HUES48 (cell line): ENCODE data around the gene PRELID1.

Experiments
- H3K27ac ChIP-seq: one replicate; pipeline ENCODE4 v1.7.0; 2013; ENCODE audit warnings: low read depth, low read length, inconsistent platforms
- H3K27me3 ChIP-seq: 2 replicates; pipeline ENCODE4 v1.6.1; 2013; ENCODE audit warnings: mild to moderate bottlenecking, low read length; ENCODE audit not compliant: control insufficient read depth, insufficient read depth
- H3K36me3 ChIP-seq: 2 replicates; pipeline ENCODE4 v1.6.1; 2013; ENCODE audit warnings: low read length; ENCODE audit not compliant: control insufficient read depth, insufficient read depth
- H3K4me1 ChIP-seq: 2 replicates; pipeline ENCODE4 v1.6.1; 2013; ENCODE audit warnings: mild to moderate bottlenecking, low read length; ENCODE audit not compliant: control insufficient read depth, insufficient read depth
- H3K4me3 ChIP-seq: 2 replicates; pipeline ENCODE4 v1.5.1; 2013; ENCODE audit warnings: mild to moderate bottlenecking, low read depth, low read length
- H3K9ac ChIP-seq: 2 replicates; pipeline ENCODE4 v1.6.1; 2013; ENCODE audit warnings: mild to moderate bottlenecking, low read depth, low read length, moderate library complexity
- H3K9me3 ChIP-seq: 2 replicates; pipeline ENCODE4 v1.6.1; 2013; ENCODE audit warnings: low read length; ENCODE audit not compliant: control insufficient read depth, insufficient read depth

The PRELID1 gene

GRCh38 chr5:177275883-177276282 is 27.7 kb upstream of the PRELID1 start:
- Histone ChIP-seq H3K4me3 (no peak overlapping the region), H3K36me3 (peaks cover 91% of the 10 kb centered on the region), H3K4me1 (no peaks in the 10 kb centered on the region), H3K9ac (no peak overlapping the region), H3K27me3 (no peaks in the 10 kb centered on the region), H3K27ac (no peak overlapping the region), H3K9me3 (no peaks in the 10 kb centered on the region)

- H3K4me1 ChIP-seq = no peaks in the 10 kb centered on the region
- peaks cover 91% of the 10 kb centered on the region for H3K36me3 ChIP-seq
- H3K4me3 ChIP-seq = no peak overlapping the region
- no peak overlapping the region for H3K27ac ChIP-seq
- H3K9ac ChIP-seq = no peak overlapping the region
- H3K9me3 ChIP-seq = no peaks in the 10 kb centered on the region
- no peaks in the 10 kb centered on the region for H3K27me3 ChIP-seq
These were observed 26.7 kb upstream of the PRELID1 start for GRCh38 chr5:177276886-177277285.

- Histone ChIP-seq H3K9me3 (no peaks in the 10 kb centered on the region), H3K9ac (no peak overlapping the region), H3K27ac (no peak overlapping the region), H3K4me3 (no peak overlapping the region), H3K36me3 (peaks cover 94% of the 10 kb centered on the region), H3K27me3 (no peaks in the 10 kb centered on the region), H3K4me1 (no peaks in the 10 kb centered on the region)
These were observed 15.4 kb upstream of the PRELID1 start for GRCh38 chr5:177288191-177288590.

GRCh38 chr5:177290816-177291596 is 12.6 kb upstream of the PRELID1 start:
- Histone ChIP-seq H3K9me3 (no peaks in the 10 kb centered on the region), H3K4me1 (no peaks in the 10 kb centered on the region), H3K4me3 (no peak overlapping the region), H3K9ac (no peak overlapping the region), H3K36me3 (peaks cover 95% of the 10 kb centered on the region), H3K27me3 (no peaks in the 10 kb centered on the region), H3K27ac (no peak overlapping the region)

GRCh38 chr5:177291735-177292134 is 11.9 kb upstream of the PRELID1 start:
- Histone ChIP-seq H3K9ac (no peak overlapping the region), H3K27ac (no peak overlapping the region), H3K4me3 (no peak overlapping the region), H3K27me3 (no peaks in the 10 kb centered on the region), H3K4me1 (no peaks in the 10 kb centered on the region), H3K36me3 (peaks cover 95% of the 10 kb centered on the region), H3K9me3 (no peaks in the 10 kb centered on the region)

- Histone ChIP-seq H3K4me3 (no peak overlapping the region), H3K4me1 (peaks cover 3% of the 10 kb centered on the region; the same call in 1 of the 2 replicates), H3K27ac (no peak overlapping the region), H3K9ac (no peak overlapping the region), H3K9me3 (no peaks in the 10 kb centered on the region), H3K27me3 (no peaks in the 10 kb centered on the region), H3K36me3 (peaks cover 88% of the 10 kb centered on the region)
These were observed 9.6 kb upstream of the PRELID1 start for GRCh38 chr5:177293819-177294581.

GRCh38 chr5:177294632-177295031 is 9.0 kb upstream of the PRELID1 start:
- Histone ChIP-seq H3K4me1 (peaks cover 4% of the 10 kb centered on the region; the same call in 1 of the 2 replicates), H3K4me3 (no peak overlapping the region), H3K27me3 (no peaks in the 10 kb centered on the region), H3K36me3 (peaks cover 82% of the 10 kb centered on the region), H3K9ac (no peak overlapping the region), H3K9me3 (no peaks in the 10 kb centered on the region), H3K27ac (no peak overlapping the region)

- Histone ChIP-seq H3K9ac (no peak overlapping the region), H3K36me3 (peaks cover 72% of the 10 kb centered on the region), H3K27me3 (no peaks in the 10 kb centered on the region), H3K4me1 (peaks cover 6% of the 10 kb centered on the region; the same call in 1 of the 2 replicates), H3K4me3 (no peak overlapping the region), H3K27ac (no peak overlapping the region), H3K9me3 (no peaks in the 10 kb centered on the region)
These were observed 7.7 kb upstream of the PRELID1 start for GRCh38 chr5:177295924-177296323.

GRCh38 chr5:177296581-177296980 is 7.0 kb upstream of the PRELID1 start:
- Histone ChIP-seq H3K36me3 (peaks cover 72% of the 10 kb centered on the region), H3K9ac (no peak overlapping the region), H3K27ac (peak overlapping the region; percentile 5), H3K4me1 (peaks cover 6% of the 10 kb centered on the region; the same call in 1 of the 2 replicates), H3K4me3 (no peak overlapping the region), H3K27me3 (no peaks in the 10 kb centered on the region), H3K9me3 (no peaks in the 10 kb centered on the region)

- no peak overlapping the region for H3K27ac ChIP-seq
- no peak overlapping the region for H3K9ac ChIP-seq
- H3K27me3 ChIP-seq = no peaks in the 10 kb centered on the region
- H3K36me3 ChIP-seq = peaks cover 62% of the 10 kb centered on the region
- H3K4me1 ChIP-seq = peaks cover 6% of the 10 kb centered on the region; the same call in 1 of the 2 replicates
- no peak overlapping the region for H3K4me3 ChIP-seq
- no peaks in the 10 kb centered on the region for H3K9me3 ChIP-seq
These were observed 5.7 kb upstream of the PRELID1 start for GRCh38 chr5:177297922-177298321.

- H3K4me3 ChIP-seq = no peak overlapping the region
- H3K9me3 ChIP-seq = no peaks in the 10 kb centered on the region
- no peak overlapping the region for H3K9ac ChIP-seq
- H3K27ac ChIP-seq = no peak overlapping the region
- H3K4me1 ChIP-seq = peaks cover 6% of the 10 kb centered on the region; the same call in 1 of the 2 replicates
- peaks cover 46% of the 10 kb centered on the region for H3K36me3 ChIP-seq
- H3K27me3 ChIP-seq = no peaks in the 10 kb centered on the region
These were observed 3.9 kb upstream of the PRELID1 start for GRCh38 chr5:177299697-177300096.
